GM10266 (cell line): ENCODE results near the gene DCTN3.

ENCODE experiments used
- DNase-seq: peaks from one replicate; pipeline ENCODE4 v3.0.0; 2012; ENCODE audit errors: extremely low spot score
- CTCF ChIP-seq: IDR thresholded peaks from 2 replicates; pipeline ENCODE4 v1.5.1; 2012; ENCODE audit warnings: mild to moderate bottlenecking, low read depth; ENCODE audit not compliant: control insufficient read depth, insufficient read depth; ENCODE audit errors: missing control alignments

DCTN3 gene

GRCh38 chr9:34574571-34574970 lies 45.7 kb downstream of the DCTN3 start:
- DNase-seq = no peak
- TF ChIP-seq CTCF = no peak

GRCh38 chr9:34573599-34574325 lies 46.5 kb downstream of the DCTN3 start:
- no peak for TF ChIP-seq CTCF
- DNase-seq = no peak

GRCh38 chr9:34572628-34573027 lies 47.7 kb downstream of the DCTN3 start:
- no peak for TF ChIP-seq CTCF
- no peak for DNase-seq

- DNase-seq = no peak
- TF ChIP-seq CTCF = no peak
Measured at GRCh38 chr9:34572092-34572491, 48.2 kb downstream of the DCTN3 start.

GRCh38 chr9:34571481-34571810 lies 48.8 kb downstream of the DCTN3 start:
- no peak for TF ChIP-seq CTCF
- no peak for DNase-seq

GRCh38 chr9:34570809-34571480 lies 49.4 kb downstream of the DCTN3 start:
- no peak for TF ChIP-seq CTCF
- no peak for DNase-seq

- TF ChIP-seq CTCF = no peak
- no peak for DNase-seq
Measured at GRCh38 chr9:34570376-34570775, 49.9 kb downstream of the DCTN3 start.
